HG03469 (cell line): ENCODE results near the gene NDOR1.

Experiments used
- ATAC-seq: cut with Tn5 transposase; IDR thresholded peaks from one replicate; pipeline ENCODE4 v1.9.1; 2021; ENCODE audit warnings: mild to moderate bottlenecking, moderate library complexity, moderate number of reproducible peaks; ENCODE audit not compliant: unreplicated experiment

NDOR1 gene

GRCh38 chr9:137205126-137206069 lies at the start of gene NDOR1, which contains the start of gene TMEM203:
NDOR1 (plus strand) TSS chr9:137205700; CDS start chr9:137205778, 78 bp downstream.
TMEM203 (minus strand) TSS chr9:137205648; CDS start chr9:137205414, 234 bp downstream.
- peak; percentile 36 for ATAC-seq

- no peak for ATAC-seq
Measured at GRCh38 chr9:137156567-137157375, 48.7 kb upstream of the NDOR1 start.

GRCh38 chr9:137157618-137158415 lies 47.7 kb upstream of the NDOR1 start:
- no peak for ATAC-seq

- no peak for ATAC-seq
Measured at GRCh38 chr9:137158625-137159024, 46.9 kb upstream of the NDOR1 start.

GRCh38 chr9:137159105-137160053 lies 46.1 kb upstream of the NDOR1 start:
- no peak for ATAC-seq

GRCh38 chr9:137160054-137160425 lies 45.5 kb upstream of the NDOR1 start:
- no peak for ATAC-seq

GRCh38 chr9:137160716-137161557 lies 44.6 kb upstream of the NDOR1 start:
- no peak for ATAC-seq

GRCh38 chr9:137161558-137162486 lies 43.7 kb upstream of the NDOR1 start:
- ATAC-seq: no peak

- ATAC-seq: no peak
Measured at GRCh38 chr9:137162505-137163364, 42.8 kb upstream of the NDOR1 start.

GRCh38 chr9:137163365-137163715 lies 42.2 kb upstream of the NDOR1 start:
- no peak for ATAC-seq

GRCh38 chr9:137163805-137164204 lies 41.7 kb upstream of the NDOR1 start:
- no peak for ATAC-seq

- ATAC-seq: no peak
Measured at GRCh38 chr9:137164370-137165249, 40.9 kb upstream of the NDOR1 start.

- ATAC-seq: no peak
Measured at GRCh38 chr9:137165250-137165836, 40.2 kb upstream of the NDOR1 start.

- no peak for ATAC-seq
Measured at GRCh38 chr9:137166380-137167229, 38.9 kb upstream of the NDOR1 start.
